Astrocyte of the spinal cord (primary cell): ENCODE data around the gene S100A12.

ENCODE experiments used
- DNase-seq: peaks from one replicate; pipeline ENCODE4 v3.0.0; 2011; ENCODE audit warnings: low read depth, low spot score
- H3K4me3 ChIP-seq: 2 replicates; pipeline ENCODE4 v1.5.1; 2011; ENCODE audit warnings: low read depth, mild to moderate bottlenecking, low read length, moderate library complexity
- CTCF ChIP-seq: IDR thresholded peaks from 2 replicates; pipeline ENCODE4 v1.5.1; 2012; ENCODE audit warnings: low read depth, mild to moderate bottlenecking, low read length, inconsistent platforms
- in situ Hi-C: cut with HindIII; loops from 2 replicates; pipeline ENCODE4 v1.10.0; 2017; ENCODE audit warnings: low sequenced_read_pairs

Gene S100A12

GRCh38 chr1:153394391-153394790 lies 19.0 kb upstream of the S100A12 start:
- no peak for TF ChIP-seq CTCF
- in situ Hi-C loops: no loop called here
- no peak for DNase-seq
- no peak overlapping the region for H3K4me3 ChIP-seq

DNA sequence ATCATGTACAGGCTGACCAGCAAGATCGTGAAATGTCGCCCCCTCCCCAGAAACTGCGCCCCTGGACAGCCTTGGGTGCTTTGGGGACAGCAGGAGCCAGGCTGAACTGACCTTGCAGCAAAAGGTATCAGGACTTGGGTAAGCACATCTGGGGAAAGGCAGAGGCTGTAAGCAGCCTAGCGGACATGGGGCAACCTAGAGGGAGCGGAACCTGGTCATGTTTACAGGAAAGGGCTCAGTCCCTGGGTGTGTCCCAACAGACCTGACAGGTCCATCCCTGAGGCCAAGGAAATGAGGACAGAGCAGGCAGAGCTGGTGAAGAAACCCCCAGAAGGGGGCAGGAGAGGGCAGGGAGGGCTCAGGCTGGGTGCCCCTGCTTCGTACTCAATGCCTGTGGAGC lies 18.5 kb upstream of the S100A12 start:
- H3K4me3 ChIP-seq: no peak overlapping the region
- DNase-seq: no peak
- in situ Hi-C loops: no loop called here
- no peak for TF ChIP-seq CTCF

GRCh38 chr1:153392822-153393221 lies 17.4 kb upstream of the S100A12 start:
- in situ Hi-C loops: no loop called here

GRCh38 chr1:153392258-153392657 lies 16.8 kb upstream of the S100A12 start:
- no peak for DNase-seq
- no peak overlapping the region for H3K4me3 ChIP-seq
- TF ChIP-seq CTCF: no peak
- in situ Hi-C loops: no loop called here

More at GRCh38 chr1:153392822-153393221, 17.4 kb upstream of the S100A12 start:
- no peak overlapping the region for H3K4me3 ChIP-seq
- DNase-seq: no peak
- TF ChIP-seq CTCF: no peak

- in situ Hi-C loops: no loop called here
- no peak within 1 kb of the TSS for H3K4me3 ChIP-seq
- no peak for DNase-seq
- TF ChIP-seq CTCF: no peak
Measured at GRCh38 chr1:153390938-153391710, 15.7 kb upstream of the S100A12 start, which contains the start of gene S100A8. Gene S100A8 (minus strand): TSS chr1:153391073. CDS start chr1:153390535, 538 bp downstream.

DNA sequence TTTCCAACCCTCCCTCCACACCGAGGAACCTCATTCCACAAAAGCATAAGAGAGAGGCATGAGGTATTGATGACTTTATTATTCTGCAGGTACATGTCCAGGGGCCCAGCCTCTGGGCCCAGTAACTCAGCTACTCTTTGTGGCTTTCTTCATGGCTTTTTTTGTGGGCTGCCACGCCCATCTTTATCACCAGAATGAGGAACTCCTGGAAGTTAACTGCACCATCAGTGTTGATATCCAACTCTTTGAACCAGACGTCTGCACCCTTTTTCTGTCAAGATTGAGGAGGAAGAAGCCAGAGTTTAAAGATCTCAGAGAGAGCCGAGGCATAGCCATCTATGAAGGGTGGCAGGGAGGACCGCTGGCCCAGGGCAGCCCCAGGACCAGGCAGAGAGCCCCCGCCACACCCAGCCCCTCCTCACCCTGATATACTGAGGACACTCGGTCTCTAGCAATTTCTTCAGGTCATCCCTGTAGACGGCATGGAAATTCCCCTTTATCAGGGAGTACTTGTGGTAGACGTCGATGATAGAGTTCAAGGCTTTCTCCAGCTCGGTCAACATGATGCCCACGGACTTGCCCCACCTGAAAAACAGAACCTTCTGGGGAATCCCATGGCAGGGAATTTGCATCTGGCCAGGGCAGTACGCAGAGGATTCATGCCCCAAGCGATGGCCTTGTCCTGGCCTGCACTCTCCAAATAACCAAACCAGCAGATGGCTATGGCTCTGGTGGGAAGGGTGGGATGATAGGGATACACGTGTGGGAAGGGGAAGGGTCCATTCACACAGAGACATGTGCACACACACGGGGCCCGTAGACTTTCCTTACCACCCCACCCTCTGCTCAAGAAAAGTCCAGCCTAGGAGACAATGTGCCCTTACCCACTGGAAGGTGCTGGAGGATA lies 14.8 kb upstream of the S100A12 start:
- no peak overlapping the region for H3K4me3 ChIP-seq
- DNase-seq: no peak
- in situ Hi-C loops: no loop called here
- no peak for TF ChIP-seq CTCF
